ENCODE measurements around the gene TMA7. TPM values are rescaled to one million over a fixed set of nuclear protein-coding genes. Genes with fewer than 3 reads are reported as not detected.

The TMA7 gene
- total and polyA plus RNA-seq, 9 of the 15 experiments (the other 6 are each of a cell fraction or from before 2014, with no cell fraction given): 209 to 1,003 (median 486) TPM

DNA sequence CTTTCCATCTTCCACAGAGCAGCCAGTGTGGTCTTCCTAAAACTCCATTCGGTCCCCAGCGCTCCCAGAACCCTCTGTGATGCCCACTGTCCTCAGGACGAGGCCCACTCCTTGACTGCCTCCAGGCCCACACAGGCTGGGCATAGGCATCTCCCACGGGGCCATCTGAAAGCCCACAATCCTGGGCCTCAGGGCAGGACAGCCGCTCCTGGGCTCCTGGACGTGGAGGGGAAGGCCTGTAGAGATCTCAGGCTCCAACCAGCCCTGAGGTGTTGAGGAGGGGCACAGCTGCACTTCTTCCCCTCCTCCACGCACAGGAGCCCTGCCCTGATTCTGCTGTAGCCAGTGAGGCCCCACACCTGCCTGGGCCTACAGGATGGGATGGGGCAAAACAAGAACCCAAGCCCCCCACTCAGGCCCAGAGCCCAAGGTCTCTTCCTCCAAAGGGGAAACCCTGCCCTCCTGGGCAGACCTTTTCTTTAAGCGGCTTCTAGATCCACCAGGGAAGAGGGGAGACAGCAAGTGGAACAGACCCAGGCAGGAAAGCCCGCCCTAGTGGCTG, 38.0 kb downstream of the TMA7 start:
- H4K20me1 ChIP-seq (replicated peaks; ENCODE audit: control insufficient read depth, insufficient read depth, low read length): no peaks in the 10 kb centered on the region
- H3K27me3 ChIP-seq (ENCODE audit: control insufficient read depth in 2 of 2, insufficient read depth in 2 of 2, low read length in 2 of 2): no peaks in the 10 kb centered on the region
- TF ChIP-seq ZNF766 (CRISPR knock-in tag; conservative IDR thresholded peaks at IDR 0.05): no peak
- TF ChIP-seq GTF2B (IDR thresholded peaks at IDR 0.05; ENCODE audit: extremely low read depth, insufficient read length): no peak
- TF ChIP-seq ZNF408 (CRISPR knock-in tag; IDR thresholded peaks at IDR 0.05; ENCODE audit: low read depth): no peak
- TF ChIP-seq ZNF449 (CRISPR knock-in tag; IDR thresholded peaks at IDR 0.05): no peak
- TF ChIP-seq RBFOX2 (IDR thresholded peaks at IDR 0.05; ENCODE audit: low read depth, low read length): no peak
- TF ChIP-seq ZNF197 (CRISPR knock-in tag; IDR thresholded peaks at IDR 0.05; ENCODE audit: low read depth): no peak
- no peak for TF ChIP-seq ZBTB8A (IDR thresholded peaks at IDR 0.05; ENCODE audit: partially characterized antibody)
- no peak for TF ChIP-seq POLR2B (IDR thresholded peaks at IDR 0.05; ENCODE audit: low read depth, partially characterized antibody)
- no peak for TF ChIP-seq POLR2AphosphoS2 (IDR thresholded peaks at IDR 0.05; ENCODE audit: low read length)
- TF ChIP-seq ZMIZ1 (IDR thresholded peaks at IDR 0.05; ENCODE audit: low read depth in 2 of 2, low read length in 2 of 2): no peak
- no peak overlapping the region for H3K4me3 ChIP-seq
- H3K9ac ChIP-seq (ENCODE audit: insufficient read depth in 1 of 2, low read depth in 2 of 2, low read length in 2 of 2): peak overlapping the region in 1 of 2 experiments; percentile 72; a peak in 2 of 4 replicates
- peaks cover 5 to 16% of the 10 kb centered on the region in 2 experiments; a peak in 4 of 5 replicates for H3K4me1 ChIP-seq (replicated peaks in 1 of 2; ENCODE audit: control insufficient read depth in 2 of 2, insufficient read depth in 2 of 2, low read length in 2 of 2)
- FAIRE-seq (no peak), DNase-seq (ENCODE audit: extremely low read depth in 1 of 4, low spot score in 3 of 4) (no peak), ATAC-seq (no peak)
- H3K79me2 ChIP-seq (ENCODE audit: control insufficient read depth, insufficient read depth, low read length): no peaks in the 10 kb centered on the region
- 55% methylated on average over 3 of the region's 9 CpGs for WGBS (ENCODE audit: insufficient coverage, low coverage, missing lambda C conversion rate)
- H3K9me3 ChIP-seq (replicated peaks; ENCODE audit: control insufficient read depth, insufficient read depth, low read depth, low read length): no peaks in the 10 kb centered on the region
- H2AFZ ChIP-seq (ENCODE audit: low read depth, low read length): no peak overlapping the region
- H3K4me2 ChIP-seq (ENCODE audit: insufficient read depth, low read length): no peak overlapping the region
- H3K36me3 ChIP-seq (ENCODE audit: control insufficient read depth, insufficient read depth, low read length): no peaks in the 10 kb centered on the region
- no peaks in the 10 kb centered on the region for H3K9me1 ChIP-seq (ENCODE audit: control insufficient read depth, insufficient read depth, low read length)
- POLR2A ChIA-PET: no interaction called here
- intact Hi-C loops (cut with micrococcal nuclease) (no loop called here), in situ Hi-C loops (cut with MboI) (no loop called here)
- no peak overlapping the region for H3K27ac ChIP-seq (ENCODE audit: extremely low read depth, low read depth, low read length)
- CTCF ChIA-PET (ENCODE audit: low intra/inter-chr PET ratio): no interaction called here
- no TSS peak for BruUV-seq (replicated peaks)

All from K562 (cell line).